Astrocyte of the spinal cord (primary cell): ENCODE data around the gene PRUNE1.

Source experiments
- DNase-seq: peaks from one replicate; pipeline ENCODE4 v3.0.0; 2011; ENCODE audit warnings: low read depth, low spot score
- H3K4me3 ChIP-seq: 2 replicates; pipeline ENCODE4 v1.5.1; 2011; ENCODE audit warnings: low read depth, mild to moderate bottlenecking, low read length, moderate library complexity
- in situ Hi-C: cut with HindIII; loops from 2 replicates; pipeline ENCODE4 v1.10.0; 2017; ENCODE audit warnings: low sequenced_read_pairs
- TF ChIP-seq, protein P1 (sequence below): IDR thresholded peaks from 2 replicates; pipeline ENCODE4 v1.5.1; 2012; ENCODE audit warnings: low read depth, mild to moderate bottlenecking, low read length, inconsistent platforms

The PRUNE1 gene

DNA sequence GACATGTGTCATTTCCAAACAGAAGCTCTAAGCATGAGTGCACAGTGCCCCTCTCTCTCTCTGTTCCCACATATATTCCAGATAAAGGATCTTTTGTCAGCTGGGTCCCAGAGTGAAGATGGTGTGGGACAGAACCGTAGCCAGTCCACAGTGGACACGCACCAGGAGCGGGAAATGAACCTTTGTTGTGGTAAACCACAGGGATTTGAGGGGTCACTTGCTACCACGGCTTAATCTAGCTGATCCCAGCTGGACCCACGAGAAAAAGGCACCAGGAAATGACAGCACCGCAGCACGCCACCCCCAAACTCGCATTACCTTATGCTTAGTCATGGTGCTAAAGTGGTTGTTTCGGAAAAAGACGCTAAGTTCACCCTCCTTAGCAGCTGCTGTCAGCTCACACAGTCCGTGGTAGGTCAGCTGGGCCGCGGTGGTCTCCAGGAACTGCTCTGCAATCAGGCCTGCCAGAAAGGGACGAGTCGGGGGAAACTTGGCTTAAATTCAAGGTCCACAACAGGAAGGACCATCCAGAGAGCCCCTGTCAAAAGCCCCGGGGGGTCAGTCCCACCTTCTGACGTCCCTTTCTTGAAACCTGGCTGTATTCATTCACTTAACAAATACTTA lies 9.1 kb upstream of the PRUNE1 start:
- no peak overlapping the region for H3K4me3 ChIP-seq
- DNase-seq: peak; percentile 84
- TF ChIP-seq, protein P1, sequence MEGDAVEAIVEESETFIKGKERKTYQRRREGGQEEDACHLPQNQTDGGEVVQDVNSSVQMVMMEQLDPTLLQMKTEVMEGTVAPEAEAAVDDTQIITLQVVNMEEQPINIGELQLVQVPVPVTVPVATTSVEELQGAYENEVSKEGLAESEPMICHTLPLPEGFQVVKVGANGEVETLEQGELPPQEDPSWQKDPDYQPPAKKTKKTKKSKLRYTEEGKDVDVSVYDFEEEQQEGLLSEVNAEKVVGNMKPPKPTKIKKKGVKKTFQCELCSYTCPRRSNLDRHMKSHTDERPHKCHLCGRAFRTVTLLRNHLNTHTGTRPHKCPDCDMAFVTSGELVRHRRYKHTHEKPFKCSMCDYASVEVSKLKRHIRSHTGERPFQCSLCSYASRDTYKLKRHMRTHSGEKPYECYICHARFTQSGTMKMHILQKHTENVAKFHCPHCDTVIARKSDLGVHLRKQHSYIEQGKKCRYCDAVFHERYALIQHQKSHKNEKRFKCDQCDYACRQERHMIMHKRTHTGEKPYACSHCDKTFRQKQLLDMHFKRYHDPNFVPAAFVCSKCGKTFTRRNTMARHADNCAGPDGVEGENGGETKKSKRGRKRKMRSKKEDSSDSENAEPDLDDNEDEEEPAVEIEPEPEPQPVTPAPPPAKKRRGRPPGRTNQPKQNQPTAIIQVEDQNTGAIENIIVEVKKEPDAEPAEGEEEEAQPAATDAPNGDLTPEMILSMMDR: no peak
- in situ Hi-C loops: no loop called here

DNA sequence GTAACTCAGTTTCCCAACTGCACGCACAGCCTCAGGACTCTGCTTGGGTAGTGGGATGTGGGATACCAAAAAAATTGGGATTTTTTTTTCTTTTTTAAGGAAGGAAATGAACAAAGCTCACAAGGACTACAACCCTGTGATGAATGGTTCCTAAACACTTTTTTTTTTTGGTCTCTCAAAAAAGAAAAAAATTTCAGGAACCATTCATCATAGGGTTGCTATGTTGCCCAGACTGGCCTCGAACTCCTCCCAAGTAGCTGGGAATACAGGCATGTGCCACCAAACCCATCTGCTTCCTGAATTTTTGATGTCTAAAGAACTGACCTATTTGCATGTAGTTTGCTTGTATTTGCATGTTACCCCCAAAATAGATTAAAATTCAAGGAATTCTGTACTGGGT lies 8.3 kb upstream of the PRUNE1 start:
- TF ChIP-seq, protein P1: no peak
- H3K4me3 ChIP-seq: no peak overlapping the region
- in situ Hi-C loops: no loop called here
- DNase-seq: no peak

DNA sequence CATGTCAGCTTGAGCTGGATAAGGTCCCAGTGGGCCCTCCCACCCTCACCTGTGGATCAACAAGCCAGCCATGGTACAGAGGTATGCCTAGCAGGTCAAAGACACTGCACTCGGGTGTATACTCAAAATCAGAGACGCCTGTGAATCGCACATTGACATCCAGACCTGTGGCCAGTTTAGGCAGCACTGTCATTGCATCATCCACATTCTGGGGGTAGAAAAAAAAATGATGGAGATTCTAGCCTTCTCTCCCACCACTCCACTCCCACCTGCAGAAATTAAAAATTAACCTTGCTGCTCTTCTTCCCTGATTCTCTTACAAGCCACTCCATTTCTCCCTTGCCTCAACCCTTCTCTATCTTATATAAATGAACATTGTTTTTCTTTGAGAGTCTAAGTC lies 7.8 kb upstream of the PRUNE1 start:
- no peak overlapping the region for H3K4me3 ChIP-seq
- TF ChIP-seq, protein P1: no peak
- in situ Hi-C loops: no loop called here
- DNase-seq: no peak

DNA sequence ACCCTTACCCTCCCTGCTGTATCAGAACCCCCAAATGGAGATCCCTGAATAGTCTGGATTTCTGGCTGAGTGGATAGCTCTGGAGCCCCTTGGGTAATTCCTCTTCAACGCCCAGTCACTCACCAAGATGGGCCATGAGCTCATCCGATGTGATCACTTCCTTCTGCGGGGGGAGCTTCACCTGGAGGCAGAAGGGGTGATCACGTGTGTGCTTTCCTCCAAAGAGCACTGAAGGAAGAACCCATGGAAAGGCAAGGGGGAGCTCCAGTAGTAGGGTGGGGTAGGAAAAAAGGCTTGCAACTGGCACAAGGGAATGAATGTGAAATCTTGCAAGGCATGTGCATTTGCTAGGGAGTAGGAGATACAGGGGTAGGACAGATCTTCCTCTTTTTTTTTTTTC lies 6.6 kb upstream of the PRUNE1 start:
- TF ChIP-seq, protein P1: no peak
- in situ Hi-C loops: no loop called here
- no peak overlapping the region for H3K4me3 ChIP-seq
- DNase-seq: no peak

DNA sequence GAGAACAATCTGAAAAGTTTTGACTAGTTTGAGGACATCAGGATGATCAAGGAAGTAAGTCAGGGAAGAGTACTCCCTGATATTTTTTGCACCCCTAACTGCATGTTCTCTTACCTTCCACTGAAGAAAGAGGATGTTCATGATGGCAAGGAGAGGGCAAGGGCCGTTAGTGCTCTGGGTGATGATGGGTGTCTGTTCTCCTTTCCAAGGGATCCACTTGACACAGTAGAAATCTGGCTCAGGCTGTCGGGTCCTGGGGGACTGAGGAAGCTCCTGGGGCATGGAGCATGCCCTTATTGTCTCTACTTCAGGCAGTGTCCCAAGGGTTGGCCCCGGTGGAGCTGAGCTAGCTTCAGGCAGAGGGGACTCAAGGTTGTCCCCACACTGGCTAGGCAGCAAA lies 6.2 kb upstream of the PRUNE1 start:
- no peak overlapping the region for H3K4me3 ChIP-seq

DNA sequence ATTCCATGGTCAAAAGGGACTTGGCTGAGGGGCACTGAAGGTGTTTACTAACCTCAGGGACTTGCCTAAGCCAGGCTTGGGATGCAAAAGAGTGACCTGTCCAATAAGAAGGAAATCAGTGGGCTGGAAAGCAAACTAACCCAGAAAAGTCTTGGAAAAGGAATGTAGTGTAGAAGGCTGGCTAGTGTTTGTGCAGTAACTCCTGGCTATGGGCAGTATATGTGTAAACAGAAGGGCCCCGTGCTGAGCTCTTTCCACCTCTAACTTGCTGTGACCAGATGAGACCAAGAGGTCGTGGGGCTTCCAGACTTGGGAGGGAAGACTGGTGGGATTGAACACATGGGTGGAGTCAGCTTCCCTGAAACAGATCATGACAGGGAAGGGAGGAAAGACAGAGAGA lies 5.6 kb upstream of the PRUNE1 start:
- no peak for DNase-seq
- no peak overlapping the region for H3K4me3 ChIP-seq
- TF ChIP-seq, protein P1: no peak
- in situ Hi-C loops: no loop called here

More for the DNA sequence above, 6.2 kb upstream of the PRUNE1 start:
- in situ Hi-C loops: no loop called here
- DNase-seq: no peak
- TF ChIP-seq, protein P1: no peak
